ENCODE measurements around the gene LIN9. TPM values are rescaled to one million over a fixed set of nuclear protein-coding genes. Genes with fewer than 3 reads are reported as not detected.

Gene LIN9
- total and polyA plus RNA-seq, 10 donors = 1.8 to 6.3 (median 3.1) TPM

- Histone ChIP-seq H3K27ac (peak overlapping the region in 6 of 8 donors; percentile 51 to 87 (median 80)), H3K4me1 (peaks cover 0 to 38% (median 20%) of the 10 kb centered on the region in 6 donors), H3K36me3 (no peaks in the 10 kb centered on the region), H3K4me3 (peak overlapping the region; percentile 79 to 99 (median 94)), H3K9me3 (no peaks in the 10 kb centered on the region), H3K27me3 (replicated peaks in 1 of 7) (peaks cover 0 to 12% (median 0%) of the 10 kb centered on the region in 7 donors)
- WGBS, 5 donors = 5 to 12% (median 6%) methylated on average over 23 to 62 of the region's 62 CpGs
- intact Hi-C loops (cut with DNase I; ENCODE audit: low total_unique reads) = no loop called here
- TF ChIP-seq POLR2AphosphoS5 (IDR thresholded peaks at IDR 0.05) = peak in 1 of 3 donors; percentile 2
- no peak for TF ChIP-seq POLR2A (IDR thresholded peaks at IDR 0.05)
- peak in 6 of 11 experiments; percentile 13 to 45 (median 20) for TF ChIP-seq CTCF (IDR thresholded peaks at IDR 0.05 in 8 of 11, conservative IDR thresholded peaks at IDR 0.05 in 3 of 11)
- no peak for DNase-seq
Measured at GRCh38 chr1:226309398-226310244, 657 bp upstream of the LIN9 start.

GRCh38 chr1:226308166-226308722, 720 bp downstream of the LIN9 start:
- H3K27ac ChIP-seq = peak overlapping the region in 7 of 8 donors; percentile 27 to 87 (median 79)
- H3K9me3 ChIP-seq = no peaks in the 10 kb centered on the region
- peak overlapping the region; percentile 79 to 99 (median 94) for H3K4me3 ChIP-seq
- peaks cover 0 to 12% (median 0%) of the 10 kb centered on the region in 7 donors for H3K27me3 ChIP-seq (replicated peaks in 1 of 7)
- H3K4me1 ChIP-seq = peaks cover 0 to 38% (median 20%) of the 10 kb centered on the region in 6 donors
- intact Hi-C loops (cut with DNase I; ENCODE audit: low total_unique reads) = no loop called here
- DNase-seq = no peak
- 3 to 6% (median 5%) methylated on average over 14 of the region's 14 CpGs for WGBS, 5 donors
- TF ChIP-seq POLR2A (IDR thresholded peaks at IDR 0.05) (no peak), CTCF (IDR thresholded peaks at IDR 0.05 in 8 of 11, conservative IDR thresholded peaks at IDR 0.05 in 3 of 11) (no peak), POLR2AphosphoS5 (IDR thresholded peaks at IDR 0.05) (no peak)
- no peaks in the 10 kb centered on the region for H3K36me3 ChIP-seq

DNA sequence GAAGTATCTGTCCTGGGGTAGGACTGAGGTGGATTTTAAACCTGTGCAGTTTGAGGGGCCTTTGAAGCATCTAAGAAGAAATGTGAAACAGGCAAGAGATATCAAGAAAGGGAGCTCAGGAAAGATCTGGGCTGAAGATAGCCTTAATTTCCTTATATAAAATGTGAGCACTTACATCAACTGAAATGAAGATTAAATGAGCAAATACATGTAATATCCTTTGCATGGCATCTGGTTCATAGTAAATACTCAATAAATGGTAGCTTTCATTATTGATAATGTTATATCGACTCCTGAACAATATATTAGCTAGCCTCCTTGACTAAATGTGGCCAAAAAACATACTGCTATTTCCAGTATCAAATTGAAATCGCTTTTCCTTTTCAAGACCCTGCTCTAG, 2.5 kb downstream of the LIN9 start:
- H3K36me3 ChIP-seq = no peaks in the 10 kb centered on the region
- no peak overlapping the region for H3K27ac ChIP-seq
- TF ChIP-seq CTCF (IDR thresholded peaks at IDR 0.05 in 8 of 11, conservative IDR thresholded peaks at IDR 0.05 in 3 of 11) (no peak), POLR2AphosphoS5 (IDR thresholded peaks at IDR 0.05) (no peak), POLR2A (IDR thresholded peaks at IDR 0.05) (no peak)
- DNase-seq = no peak
- peaks cover 0 to 12% (median 0%) of the 10 kb centered on the region in 7 donors for H3K27me3 ChIP-seq (replicated peaks in 1 of 7)
- intact Hi-C loops (cut with DNase I; ENCODE audit: low total_unique reads) = no loop called here
- H3K4me3 ChIP-seq = no peak overlapping the region
- WGBS, 5 donors = 95 to 100% (median 96%) methylated on average over 2 of the region's 2 CpGs
- no peaks in the 10 kb centered on the region for H3K9me3 ChIP-seq
- peaks cover 0 to 38% (median 20%) of the 10 kb centered on the region in 6 donors for H3K4me1 ChIP-seq

- 94 to 98% (median 95%) methylated on average over 5 of the region's 5 CpGs for WGBS, 5 donors
- H3K27me3 ChIP-seq (replicated peaks in 1 of 7) = peaks cover 0 to 10% (median 0%) of the 10 kb centered on the region in 7 donors
- no peaks in the 10 kb centered on the region for H3K9me3 ChIP-seq
- no peak for DNase-seq
- no peak overlapping the region for H3K4me3 ChIP-seq
- TF ChIP-seq POLR2AphosphoS5 (IDR thresholded peaks at IDR 0.05) = no peak
- TF ChIP-seq POLR2A (IDR thresholded peaks at IDR 0.05) = no peak
- TF ChIP-seq CTCF (IDR thresholded peaks at IDR 0.05 in 8 of 11, conservative IDR thresholded peaks at IDR 0.05 in 3 of 11) = no peak
- H3K4me1 ChIP-seq = peaks cover 0 to 33% (median 20%) of the 10 kb centered on the region in 6 donors
- no peak overlapping the region for H3K27ac ChIP-seq
- peaks cover 0 to 8% (median 3%) of the 10 kb centered on the region in 6 donors for H3K36me3 ChIP-seq
- intact Hi-C loops (cut with DNase I; ENCODE audit: low total_unique reads) = no loop called here
Measured at GRCh38 chr1:226305184-226305583, 3.8 kb downstream of the LIN9 start.
